Left kidney (tissue), 2 donors: ENCODE measurements around the gene LYST. TPM values are rescaled to one million over a fixed set of nuclear protein-coding genes. Genes with fewer than 3 reads are reported as not detected.

ENCODE experiments used
- DNase-seq: peaks from one replicate; pipeline ENCODE4 v3.0.0-alpha.2; 2013
- polyA plus RNA-seq: library from polyadenylated mRNA; unstranded; fragments of 120-200 nt; gene quantifications from one replicate; pipeline ENCODE4 v1.2.1, GENCODE V29; 2013; ENCODE audit not compliant: insufficient read length

LYST gene
- polyA plus RNA-seq, 1 donor, result 13.9 TPM

- no peak for DNase-seq
Measured at GRCh38 chr1:235888119-235888643, 21.5 kb upstream of the LYST start.

GRCh38 chr1:235887676-235888075 is 21.0 kb upstream of the LYST start:
- DNase-seq, result no peak

DNA sequence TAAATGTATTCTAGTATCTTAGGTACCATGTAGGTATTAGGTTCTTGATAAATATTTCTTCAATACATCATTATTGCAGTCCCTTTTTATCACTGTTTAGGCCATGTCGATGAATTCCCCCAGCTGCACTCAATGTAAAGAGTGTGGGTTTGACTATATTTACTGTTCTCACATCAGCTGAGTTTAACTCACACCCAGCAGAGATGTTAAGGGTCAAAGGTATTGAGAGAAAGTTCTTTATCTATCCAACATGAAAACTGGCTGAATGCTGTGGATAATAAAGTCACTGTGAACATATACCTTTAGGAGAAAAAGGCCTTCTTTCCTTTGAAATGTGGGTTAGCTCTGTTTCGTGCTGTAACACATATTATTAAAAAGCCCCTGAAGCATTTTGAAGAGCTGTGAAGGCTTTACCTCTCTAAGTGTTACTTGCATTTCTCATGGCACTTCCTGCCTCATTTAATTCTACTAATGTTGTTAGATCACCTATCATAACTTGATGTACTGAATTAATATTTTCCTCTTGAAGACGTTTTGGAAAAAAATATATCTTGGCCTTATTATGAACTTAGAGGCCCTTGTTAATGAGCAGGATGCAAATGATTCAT is 19.1 kb upstream of the LYST start:
- DNase-seq, result no peak

DNA sequence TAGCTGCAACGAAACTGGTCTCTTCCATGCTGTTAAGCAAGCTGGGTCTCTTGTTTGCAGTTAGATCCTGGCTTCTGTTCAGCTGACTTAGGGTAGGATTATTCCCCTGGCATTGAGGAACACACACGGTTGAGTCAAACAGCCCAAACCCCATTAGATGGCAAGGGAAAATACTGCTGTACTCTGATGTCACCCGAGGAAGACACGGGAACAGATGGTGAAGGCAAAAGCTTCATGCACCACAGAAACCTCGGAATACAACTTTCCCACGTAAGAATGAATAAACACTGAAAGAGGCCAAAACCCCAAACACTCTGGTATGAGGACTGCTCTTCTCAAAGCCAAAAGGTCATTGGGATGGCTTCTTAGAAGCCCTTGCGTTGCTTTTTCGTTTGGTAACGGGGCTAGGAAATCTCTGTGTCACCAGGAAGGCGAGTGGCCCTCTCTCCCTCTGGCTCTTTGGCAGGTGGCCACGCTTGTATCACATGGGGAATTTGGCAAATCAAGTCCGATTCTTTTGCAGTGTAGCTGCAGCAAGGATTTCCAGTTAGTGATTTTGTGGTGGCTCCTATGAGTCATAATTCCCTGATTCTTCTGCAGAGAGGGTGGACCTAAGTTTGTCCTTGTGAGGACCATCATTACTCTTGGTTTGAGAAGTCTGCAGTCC is 16.7 kb upstream of the LYST start:
- DNase-seq, result no peak

GRCh38 chr1:235882816-235883215 is 16.1 kb upstream of the LYST start:
- no peak for DNase-seq

- no peak for DNase-seq
Measured at GRCh38 chr1:235881930-235882700, 15.4 kb upstream of the LYST start.

DNA sequence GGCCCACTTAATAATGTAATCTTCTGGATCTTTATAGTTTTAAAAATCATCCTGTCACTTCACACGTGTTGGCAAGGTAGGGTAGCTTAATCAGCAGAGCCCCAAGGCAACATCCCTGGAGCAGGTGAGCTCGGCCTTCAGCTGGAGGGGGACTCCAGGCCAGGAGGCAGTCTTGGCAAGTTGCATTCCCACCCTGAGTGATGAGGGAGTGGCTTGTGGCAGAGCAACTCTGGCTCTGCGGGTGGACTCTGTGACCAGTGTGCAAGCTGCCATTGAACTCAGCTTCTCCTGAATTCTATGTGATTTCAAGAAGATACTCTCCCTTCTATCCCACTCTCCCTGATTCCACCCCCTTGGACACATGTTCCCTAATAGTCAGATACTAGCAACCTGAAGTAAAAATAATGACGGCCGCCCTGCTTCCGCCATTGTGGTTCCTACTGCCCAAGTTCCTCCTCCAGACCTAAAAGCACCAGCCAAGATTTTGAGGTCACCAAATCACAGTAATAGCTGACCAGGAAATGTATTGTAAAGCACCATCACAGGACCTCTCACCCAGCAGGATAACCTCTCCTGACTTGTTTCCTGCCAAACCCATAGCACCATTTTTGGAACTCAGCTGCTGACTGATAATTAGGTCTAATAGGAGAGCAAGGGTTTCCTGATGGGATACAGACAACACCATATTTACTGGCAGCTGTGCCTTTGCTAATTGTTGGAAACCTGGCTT is 11.5 kb upstream of the LYST start:
- no peak for DNase-seq

- DNase-seq, result no peak
Measured at GRCh38 chr1:235876402-235876841, 9.7 kb upstream of the LYST start.

- no peak for DNase-seq
Measured at GRCh38 chr1:235875036-235875597, 8.4 kb upstream of the LYST start.

GRCh38 chr1:235874261-235874660 is 7.6 kb upstream of the LYST start:
- no peak for DNase-seq

GRCh38 chr1:235873571-235873970 is 6.9 kb upstream of the LYST start:
- DNase-seq, result no peak

GRCh38 chr1:235873045-235873444 is 6.3 kb upstream of the LYST start:
- no peak for DNase-seq

DNA sequence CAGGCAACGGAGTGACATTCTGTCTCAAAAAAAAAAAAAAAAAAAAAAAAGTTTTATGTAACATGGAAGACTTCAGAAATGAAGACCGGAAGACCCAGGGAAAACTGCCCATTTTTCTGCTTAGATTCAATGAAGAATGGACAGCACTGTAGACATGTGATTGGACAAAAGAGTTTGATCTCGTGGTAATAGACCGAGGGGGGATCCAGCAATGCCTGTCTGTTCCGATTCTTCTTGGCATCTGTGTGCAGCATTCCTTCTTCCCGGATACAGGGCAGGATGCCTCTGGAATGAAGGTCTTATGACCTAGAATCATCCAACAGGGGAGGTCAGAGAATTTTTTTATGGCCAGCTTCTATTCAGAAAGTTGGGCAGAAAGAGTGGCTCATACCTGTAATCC is 5.6 kb upstream of the LYST start:
- DNase-seq, result no peak

DNA sequence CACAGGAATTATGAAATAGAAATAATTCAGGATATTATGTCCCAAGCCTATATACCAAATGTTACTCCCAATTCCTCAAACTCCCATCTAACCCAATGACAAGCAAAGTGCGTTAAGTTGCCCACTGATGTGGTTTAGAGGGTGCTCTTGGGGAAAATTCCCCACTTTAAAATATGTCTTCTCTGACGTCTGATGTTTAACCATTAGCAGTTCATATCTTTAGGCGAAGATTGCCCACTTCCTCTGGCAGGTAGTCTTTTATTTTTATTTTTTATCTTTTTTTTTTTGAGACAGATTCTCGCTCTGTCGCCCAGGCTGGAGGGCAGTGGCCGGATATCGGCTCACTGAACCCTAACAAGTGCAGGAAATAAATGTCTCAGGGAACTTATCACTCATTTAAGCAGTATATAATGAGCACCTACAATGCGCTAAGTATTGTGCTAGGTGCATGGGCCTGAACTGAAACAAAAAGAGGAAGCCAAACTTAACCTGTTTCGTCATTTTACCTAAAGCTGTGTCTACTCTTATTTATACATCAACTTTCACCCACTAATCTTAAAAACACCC is 1.3 kb upstream of the LYST start:
- no peak for DNase-seq

DNA sequence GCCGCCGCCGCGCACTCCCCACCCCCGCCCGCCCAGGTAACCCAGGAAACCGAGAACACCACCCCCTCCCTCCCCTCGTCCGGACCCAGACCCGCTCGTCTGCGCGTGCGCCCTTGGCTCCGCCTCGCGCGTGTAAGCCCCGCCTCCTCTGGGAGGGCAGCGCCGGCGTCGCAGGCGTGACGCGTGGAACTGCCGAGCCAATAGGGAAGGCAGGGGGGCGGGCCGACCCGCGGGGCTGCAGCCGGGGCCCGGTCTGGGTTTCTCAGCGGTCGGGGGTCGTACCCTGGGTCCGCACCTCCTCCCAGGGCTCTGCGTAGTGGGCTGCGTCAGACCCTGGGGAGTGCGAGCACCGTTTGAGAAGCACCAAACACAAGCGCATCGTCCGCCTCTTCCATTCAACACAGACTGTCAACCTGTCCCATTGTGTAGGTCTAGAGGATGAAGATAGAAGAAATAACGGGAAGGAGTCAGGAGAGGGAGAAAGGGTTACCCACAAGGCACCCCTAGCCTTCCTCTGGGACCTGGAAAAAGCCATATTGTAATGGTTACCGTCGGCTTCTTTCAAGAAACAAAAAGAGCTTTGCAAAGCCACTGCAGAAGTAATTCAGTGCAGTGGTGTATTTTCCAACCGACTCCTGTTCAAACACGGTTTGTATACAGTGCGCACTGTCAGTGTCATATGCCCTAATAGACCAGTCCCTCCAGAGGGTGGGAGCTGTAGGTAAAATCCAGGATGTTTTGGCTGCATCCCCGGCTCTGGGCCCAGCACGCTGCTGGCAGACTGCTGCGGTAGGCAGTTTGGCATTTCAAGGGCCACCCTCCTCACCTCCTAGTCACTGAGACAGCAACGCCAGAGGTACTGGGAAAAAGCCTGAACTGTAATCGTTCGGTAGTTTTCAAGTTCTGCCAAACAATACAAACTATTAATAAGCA is 473 bp upstream of the LYST start:
- peak; percentile 95 for DNase-seq

- no peak for DNase-seq
Measured at GRCh38 chr1:235865565-235866204, 1.0 kb downstream of the LYST start.

DNA sequence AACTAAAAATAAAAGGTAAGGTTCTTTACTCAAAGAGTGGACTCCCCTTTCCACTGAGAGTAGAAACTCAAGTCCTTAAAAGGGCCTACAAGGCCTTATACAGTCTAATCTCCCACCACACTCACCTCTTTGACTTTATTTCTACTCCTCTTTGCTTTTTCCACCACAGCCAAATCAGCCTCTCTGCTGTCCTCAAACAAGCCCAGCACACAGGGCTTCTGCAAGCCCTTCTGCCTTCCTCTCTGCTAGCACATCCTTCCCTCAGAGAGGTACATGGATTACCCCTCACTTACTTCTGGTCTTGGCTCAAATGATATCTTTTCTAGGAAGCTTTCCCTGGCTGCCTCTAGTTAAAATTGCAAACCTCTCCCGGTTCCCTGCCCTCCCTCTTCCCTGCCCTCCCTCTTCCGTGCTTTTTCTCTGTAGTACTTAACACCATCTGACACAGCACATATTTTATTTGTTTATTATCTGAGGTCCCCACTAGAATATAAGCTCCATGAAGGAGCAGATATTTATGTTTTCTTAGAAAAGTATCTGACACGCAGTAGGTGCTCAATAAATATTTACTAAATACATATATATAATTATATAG is 1.7 kb downstream of the LYST start:
- DNase-seq, result no peak

DNA sequence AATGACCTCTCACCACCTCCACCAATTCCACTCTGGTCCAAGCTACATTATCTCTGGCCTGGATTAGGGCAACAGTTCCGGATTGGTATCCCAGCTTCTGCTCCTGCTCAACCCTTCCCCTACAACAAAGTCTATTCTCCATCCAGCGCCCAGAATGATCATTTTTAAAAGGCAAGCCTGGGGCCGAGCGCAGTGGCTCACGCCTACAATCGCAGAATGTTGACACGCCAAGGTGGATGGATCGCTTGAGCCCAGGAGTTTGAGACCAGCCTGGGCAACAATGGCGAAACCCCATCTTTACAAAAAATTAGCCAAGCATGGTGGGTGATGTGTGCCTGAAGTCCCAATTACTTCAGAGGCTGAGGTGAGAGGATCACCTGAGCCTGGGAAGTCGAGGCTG is 2.2 kb downstream of the LYST start:
- DNase-seq, result no peak

DNA sequence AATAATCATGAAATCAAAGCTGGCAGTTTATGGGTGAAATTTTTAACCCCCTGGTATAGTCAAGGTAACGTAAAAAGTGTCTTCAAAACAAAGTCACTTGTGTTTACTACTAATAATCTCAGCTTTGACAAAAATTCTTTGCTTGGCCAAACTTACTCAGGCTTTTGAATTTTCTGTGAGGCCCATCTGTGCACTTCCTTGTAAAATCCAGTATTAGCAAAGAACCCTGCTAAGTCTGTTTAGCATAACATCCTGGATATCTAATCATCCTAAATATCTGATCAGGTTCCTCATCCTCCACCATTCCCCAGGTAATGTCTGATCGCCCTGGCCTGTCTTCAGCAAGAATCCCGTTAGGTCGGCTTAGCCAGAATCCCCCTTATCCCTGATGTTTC is 3.0 kb downstream of the LYST start:
- DNase-seq, result no peak

DNA sequence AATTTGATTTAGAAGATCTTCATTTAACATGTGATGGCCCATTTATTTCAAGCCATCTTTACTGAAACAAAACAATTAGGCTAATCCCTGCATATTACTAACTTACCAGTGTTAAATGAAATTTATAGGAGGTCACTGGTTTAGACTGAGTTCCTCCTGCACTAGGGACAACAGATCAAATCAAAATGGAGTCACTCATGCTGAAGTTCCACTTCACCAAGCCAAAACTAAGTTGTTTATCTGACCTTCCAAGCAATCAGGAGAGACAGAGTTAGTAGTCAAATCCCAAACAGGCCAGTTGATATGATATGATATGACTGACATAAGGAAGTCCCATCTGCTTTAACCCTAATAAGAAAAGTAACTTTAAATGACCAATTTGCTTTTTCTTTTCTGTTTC is 4.8 kb downstream of the LYST start:
- DNase-seq, result no peak
